Right lobe of liver (tissue), 6 donors: Measurements from ENCODE around the gene SETBP1. TPM values are rescaled to one million over a fixed set of nuclear protein-coding genes. Genes with fewer than 3 reads are reported as not detected.

ENCODE experiments used
- ATAC-seq, 4 donors: fragments of 200-7000 bp; cut with Tn5 transposase; one replicate each; pipeline ENCODE4 v1.9.1; 2020; ENCODE audit warnings: mild to moderate bottlenecking in 4 of 4, moderate library complexity in 4 of 4
- DNase-seq, 3 donors: peaks; one replicate each; pipeline ENCODE4 v3.0.0-alpha.2; 2020
- H3K27ac ChIP-seq, 3 donors: fragments of 200-600 bp; one replicate each; pipeline ENCODE4 v1.8.0; 2022
- H3K27me3 ChIP-seq, 2 donors: fragments of 200-600 bp; one replicate each; pipeline ENCODE4 v1.8.0; 2022
- H3K36me3 ChIP-seq, 4 donors: fragments of 200-600 bp; sonication (generic) in 1 of 4; one replicate each; pipeline versions ENCODE4 v1.5.1 to v1.8.0; 2017 to 2022; ENCODE audit warnings: control low read depth in 1 of 4
- H3K4me1 ChIP-seq, 4 donors: fragments of 200-600 bp; sonication (generic) in 1 of 4; one replicate each; pipeline versions ENCODE4 v1.5.1 to v1.8.0; 2017 to 2022; ENCODE audit warnings: control low read depth in 1 of 4
- H3K4me3 ChIP-seq, 3 donors: fragments of 200-600 bp; one replicate each; pipeline ENCODE4 v1.8.0; 2022
- H3K9me3 ChIP-seq, 4 donors: fragments of 200-600 bp; sonication (generic) in 1 of 4; one replicate each; pipeline versions ENCODE4 v1.5.1 to v1.8.0; 2017 to 2022; ENCODE audit warnings: control low read depth in 1 of 4
- POLR2A ChIP-seq: fragments of 450-650 bp; IDR thresholded peaks from one replicate; pipeline ENCODE4 v1.6.1; 2017; ENCODE audit warnings: antibody characterized with exemption, mild to moderate bottlenecking
- whole genome bisulfite sequencing: methylation state at CpG from one replicate; pipeline ENCODE4 v1.1.6; 2018; ENCODE audit warnings: low coverage, low lambda C conversion rate; ENCODE audit not compliant: insufficient coverage; ENCODE audit errors: missing lambda C conversion rate; 5-methylcytosine and 5-hydroxymethylcytosine counted together
- intact Hi-C, 2 donors: fragments of 100-400 bp; cut with DNase I; formaldehyde crosslinking; loops; one replicate each; pipeline versions ENCODE4 v1.11.2 to v1.14.1; 2022
- total RNA-seq, 6 experiments: library from RNA; depleted of rRNA in 2 of 6; stranded (reverse); fragments of >200 nt in 2 of 6; fragmentation: NEBNext Ultra II Directional in 3 of 6; extraction: Animal tissue kit (Norgen Biotek cat#: 25700) in 3 of 6; gene quantifications; one replicate each; pipeline versions ENCODE4 v1.1.0 to v1.2.4, GENCODE V29; 2016 to 2023
- TF ChIP-seq, protein P1 (sequence below), 4 donors: fragments of 200-600 bp in 3 of 4; fragments of 450-650 bp in 1 of 4; IDR thresholded peaks; one replicate each; pipeline versions ENCODE4 v1.5.1 to v1.8.0; 2016 to 2022; ENCODE audit warnings: antibody characterized with exemption in 4 of 4, mild to moderate bottlenecking in 2 of 4
- donor health status: DM: no; HTN: yes; CAD: no.
- donor health status: DM: no; HTN: no; CAD: no.
- donor health status: DM: no; HTN: no; CAD: no.
- donor health status: DM: no; HTN: yes; CAD: no.
- donor health status: DM: no; HTN: yes; CAD: no.

Gene SETBP1
- total RNA-seq, 6 experiments from 2014 or later, result 14.3 to 29.1 (median 16.6) TPM

GRCh38 chr18:45056926-45057325, 376.2 kb downstream of the SETBP1 start:
- Histone ChIP-seq H3K4me1 (peaks cover 0 to 14% (median 0%) of the 10 kb centered on the region in 4 donors), H3K4me3 (no peak overlapping the region), H3K9me3 (no peaks in the 10 kb centered on the region), H3K27me3 (no peaks in the 10 kb centered on the region), H3K36me3 (no peaks in the 10 kb centered on the region), H3K27ac (no peak overlapping the region)
- ATAC-seq (no peak), DNase-seq (no peak)
- intact Hi-C loops, result no loop called here
- TF ChIP-seq, protein P1, sequence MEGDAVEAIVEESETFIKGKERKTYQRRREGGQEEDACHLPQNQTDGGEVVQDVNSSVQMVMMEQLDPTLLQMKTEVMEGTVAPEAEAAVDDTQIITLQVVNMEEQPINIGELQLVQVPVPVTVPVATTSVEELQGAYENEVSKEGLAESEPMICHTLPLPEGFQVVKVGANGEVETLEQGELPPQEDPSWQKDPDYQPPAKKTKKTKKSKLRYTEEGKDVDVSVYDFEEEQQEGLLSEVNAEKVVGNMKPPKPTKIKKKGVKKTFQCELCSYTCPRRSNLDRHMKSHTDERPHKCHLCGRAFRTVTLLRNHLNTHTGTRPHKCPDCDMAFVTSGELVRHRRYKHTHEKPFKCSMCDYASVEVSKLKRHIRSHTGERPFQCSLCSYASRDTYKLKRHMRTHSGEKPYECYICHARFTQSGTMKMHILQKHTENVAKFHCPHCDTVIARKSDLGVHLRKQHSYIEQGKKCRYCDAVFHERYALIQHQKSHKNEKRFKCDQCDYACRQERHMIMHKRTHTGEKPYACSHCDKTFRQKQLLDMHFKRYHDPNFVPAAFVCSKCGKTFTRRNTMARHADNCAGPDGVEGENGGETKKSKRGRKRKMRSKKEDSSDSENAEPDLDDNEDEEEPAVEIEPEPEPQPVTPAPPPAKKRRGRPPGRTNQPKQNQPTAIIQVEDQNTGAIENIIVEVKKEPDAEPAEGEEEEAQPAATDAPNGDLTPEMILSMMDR (IDR thresholded peaks at IDR 0.05), result no peak
- no peak for TF ChIP-seq POLR2A

DNA sequence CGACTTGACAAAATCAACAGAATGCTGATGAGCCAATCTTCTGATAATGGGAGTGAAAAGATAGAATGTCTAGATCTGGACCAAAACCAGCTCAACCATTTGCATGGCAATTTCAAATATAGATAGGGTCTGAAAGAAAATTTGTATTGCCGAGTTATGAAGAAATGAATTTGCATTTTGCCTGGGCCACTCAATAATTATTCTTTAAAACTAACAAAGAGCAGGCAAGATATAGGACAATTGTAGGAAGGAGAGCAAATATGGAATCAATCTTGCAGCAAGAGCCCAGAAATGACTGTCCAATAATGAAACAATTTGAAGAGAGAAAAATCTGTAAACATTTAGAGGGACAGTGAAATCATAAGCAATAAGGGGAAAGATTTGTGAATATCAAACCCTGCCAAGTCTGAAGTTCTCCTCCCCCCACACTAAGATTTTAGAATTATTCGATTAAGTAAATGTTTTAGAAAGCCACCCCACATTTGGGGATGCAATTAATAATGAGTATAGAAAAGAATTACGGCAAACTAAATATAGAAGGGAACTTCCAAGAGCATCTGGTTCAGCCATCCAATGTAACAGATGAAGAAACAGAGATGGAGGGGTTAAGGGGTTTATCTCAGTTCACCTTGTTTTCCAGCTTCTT, 377.4 kb downstream of the SETBP1 start:
- DNase-seq (no peak), ATAC-seq (no peak)
- H3K27me3 ChIP-seq, result no peaks in the 10 kb centered on the region
- H3K9me3 ChIP-seq, result no peaks in the 10 kb centered on the region
- no peaks in the 10 kb centered on the region for H3K36me3 ChIP-seq
- whole genome bisulfite sequencing, result 69% methylated on average over 4 of the region's 4 CpGs
- H3K4me1 ChIP-seq, result peaks cover 0 to 15% (median 0%) of the 10 kb centered on the region in 4 donors
- no peak for TF ChIP-seq POLR2A
- TF ChIP-seq, protein P1 (IDR thresholded peaks at IDR 0.05), result no peak
- intact Hi-C loops, result no loop called here
- no peak overlapping the region for H3K4me3 ChIP-seq
- H3K27ac ChIP-seq, result no peak overlapping the region

- peak in 1 of 4 donors; percentile 51 for ATAC-seq
Observed at GRCh38 chr18:45059695-45060094, 379.0 kb downstream of the SETBP1 start.

DNA sequence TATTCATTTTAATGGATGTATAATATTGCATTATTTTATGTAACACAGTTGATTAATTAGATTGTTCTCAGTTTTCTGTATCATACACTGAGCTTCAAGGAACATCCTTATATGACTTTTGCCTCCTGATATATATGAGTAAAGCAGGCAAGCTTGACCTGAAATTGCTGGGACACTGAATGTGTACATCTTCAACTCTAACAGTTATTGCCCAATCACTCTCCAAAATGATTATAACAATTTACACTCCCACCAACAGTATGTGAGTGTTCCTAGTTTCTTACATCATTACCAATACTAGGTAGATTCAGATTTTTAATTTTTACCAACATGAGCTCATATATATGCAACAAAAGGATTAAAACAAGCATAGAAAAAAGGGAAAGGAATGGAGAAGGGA, 379.4 kb downstream of the SETBP1 start:
- TF ChIP-seq POLR2A, result no peak
- TF ChIP-seq, protein P1 (IDR thresholded peaks at IDR 0.05), result no peak
- Histone ChIP-seq H3K27me3 (no peaks in the 10 kb centered on the region), H3K4me1 (peaks cover 0 to 23% (median 0%) of the 10 kb centered on the region in 4 donors), H3K36me3 (no peaks in the 10 kb centered on the region), H3K4me3 (no peak overlapping the region), H3K27ac (no peak overlapping the region), H3K9me3 (no peaks in the 10 kb centered on the region)
- DNase-seq (no peak), ATAC-seq (no peak)
- intact Hi-C loops, result no loop called here

More at GRCh38 chr18:45059695-45060094, 379.0 kb downstream of the SETBP1 start:
- Histone ChIP-seq H3K4me1 (peaks cover 0 to 22% (median 0%) of the 10 kb centered on the region in 4 donors), H3K4me3 (no peak overlapping the region), H3K36me3 (no peaks in the 10 kb centered on the region), H3K27me3 (no peaks in the 10 kb centered on the region), H3K27ac (no peak overlapping the region), H3K9me3 (no peaks in the 10 kb centered on the region)
- no peak for DNase-seq
- TF ChIP-seq, protein P1 (IDR thresholded peaks at IDR 0.05), result no peak
- no peak for TF ChIP-seq POLR2A
- intact Hi-C loops, result no loop called here
- 67% methylated on average over 1 of the region's 2 CpGs for WGBS
